ENCODE data around the gene GAB4.

DNA sequence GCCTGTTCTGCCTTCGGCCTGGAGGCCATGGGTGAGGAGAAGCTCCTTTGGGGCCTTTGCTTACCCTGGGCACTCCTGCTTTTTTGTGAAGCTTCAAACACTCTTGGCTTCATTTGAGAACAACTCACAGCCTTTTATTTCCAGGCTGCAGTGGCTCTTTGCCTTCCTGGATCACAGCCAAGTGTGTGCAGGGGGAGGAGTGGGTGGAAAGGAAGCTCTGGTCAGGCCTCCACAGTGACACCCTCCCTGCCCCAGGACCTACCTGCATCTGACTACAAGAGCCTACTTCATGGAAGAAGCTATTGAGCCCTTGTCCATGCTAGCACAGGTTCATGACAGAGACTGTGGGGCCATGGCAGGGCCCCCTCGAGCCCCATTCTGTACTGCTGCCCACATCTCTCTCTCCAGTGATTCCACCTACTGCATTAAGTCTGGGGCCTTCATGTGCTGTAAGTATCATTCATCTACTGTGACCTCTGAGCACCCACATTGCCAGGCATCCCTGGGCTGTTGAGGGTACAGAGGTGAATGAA, 52.3 kb downstream of the GAB4 start:
- TF ChIP-seq TCF12 (IDR thresholded peaks at IDR 0.05; ENCODE audit: low read depth) (no peak), EP300 (IDR thresholded peaks at IDR 0.05; ENCODE audit: borderline replicate concordance) (no peak), ZBTB7A (IDR thresholded peaks at IDR 0.05; ENCODE audit: low read depth) (no peak), NFIC (IDR thresholded peaks at IDR 0.05) (peak; percentile 14; the same call in 1 of the 2 replicates), TAF1 (IDR thresholded peaks at IDR 0.05; ENCODE audit: low read depth) (no peak), RAD21 (IDR thresholded peaks at IDR 0.05; ENCODE audit: low read depth) (no peak), CEBPB (IDR thresholded peaks at IDR 0.05) (no peak), TEAD4 (IDR thresholded peaks at IDR 0.05) (no peak)
- TF ChIP-seq, protein P1, sequence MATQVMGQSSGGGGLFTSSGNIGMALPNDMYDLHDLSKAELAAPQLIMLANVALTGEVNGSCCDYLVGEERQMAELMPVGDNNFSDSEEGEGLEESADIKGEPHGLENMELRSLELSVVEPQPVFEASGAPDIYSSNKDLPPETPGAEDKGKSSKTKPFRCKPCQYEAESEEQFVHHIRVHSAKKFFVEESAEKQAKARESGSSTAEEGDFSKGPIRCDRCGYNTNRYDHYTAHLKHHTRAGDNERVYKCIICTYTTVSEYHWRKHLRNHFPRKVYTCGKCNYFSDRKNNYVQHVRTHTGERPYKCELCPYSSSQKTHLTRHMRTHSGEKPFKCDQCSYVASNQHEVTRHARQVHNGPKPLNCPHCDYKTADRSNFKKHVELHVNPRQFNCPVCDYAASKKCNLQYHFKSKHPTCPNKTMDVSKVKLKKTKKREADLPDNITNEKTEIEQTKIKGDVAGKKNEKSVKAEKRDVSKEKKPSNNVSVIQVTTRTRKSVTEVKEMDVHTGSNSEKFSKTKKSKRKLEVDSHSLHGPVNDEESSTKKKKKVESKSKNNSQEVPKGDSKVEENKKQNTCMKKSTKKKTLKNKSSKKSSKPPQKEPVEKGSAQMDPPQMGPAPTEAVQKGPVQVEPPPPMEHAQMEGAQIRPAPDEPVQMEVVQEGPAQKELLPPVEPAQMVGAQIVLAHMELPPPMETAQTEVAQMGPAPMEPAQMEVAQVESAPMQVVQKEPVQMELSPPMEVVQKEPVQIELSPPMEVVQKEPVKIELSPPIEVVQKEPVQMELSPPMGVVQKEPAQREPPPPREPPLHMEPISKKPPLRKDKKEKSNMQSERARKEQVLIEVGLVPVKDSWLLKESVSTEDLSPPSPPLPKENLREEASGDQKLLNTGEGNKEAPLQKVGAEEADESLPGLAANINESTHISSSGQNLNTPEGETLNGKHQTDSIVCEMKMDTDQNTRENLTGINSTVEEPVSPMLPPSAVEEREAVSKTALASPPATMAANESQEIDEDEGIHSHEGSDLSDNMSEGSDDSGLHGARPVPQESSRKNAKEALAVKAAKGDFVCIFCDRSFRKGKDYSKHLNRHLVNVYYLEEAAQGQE (IDR thresholded peaks at IDR 0.05; ENCODE audit: low read depth): no peak
- TF ChIP-seq, protein P2, sequence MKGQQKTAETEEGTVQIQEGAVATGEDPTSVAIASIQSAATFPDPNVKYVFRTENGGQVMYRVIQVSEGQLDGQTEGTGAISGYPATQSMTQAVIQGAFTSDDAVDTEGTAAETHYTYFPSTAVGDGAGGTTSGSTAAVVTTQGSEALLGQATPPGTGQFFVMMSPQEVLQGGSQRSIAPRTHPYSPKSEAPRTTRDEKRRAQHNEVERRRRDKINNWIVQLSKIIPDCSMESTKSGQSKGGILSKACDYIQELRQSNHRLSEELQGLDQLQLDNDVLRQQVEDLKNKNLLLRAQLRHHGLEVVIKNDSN (IDR thresholded peaks at IDR 0.05): no peak
- TF ChIP-seq, protein P3, sequence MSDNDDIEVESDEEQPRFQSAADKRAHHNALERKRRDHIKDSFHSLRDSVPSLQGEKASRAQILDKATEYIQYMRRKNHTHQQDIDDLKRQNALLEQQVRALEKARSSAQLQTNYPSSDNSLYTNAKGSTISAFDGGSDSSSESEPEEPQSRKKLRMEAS (IDR thresholded peaks at IDR 0.05): no peak
